OCI-LY7 (cell line): Measurements from ENCODE around the gene PPP4R1. TPM values are rescaled to one million over a fixed set of nuclear protein-coding genes. Genes with fewer than 3 reads are reported as not detected.

Experiments
- BruUV-seq: library from RNA; stranded (reverse); fragments of 400-500 nt; replicated peaks from 2 replicates; lab custom pipeline; 2021; lab: Mats Ljungman, UMichigan
- CTCF ChIA-PET: fragments of 300-600 bp; sonication (Branson Sonifier 250); formaldehyde crosslinking; loops from one replicate; lab custom pipeline; 2022; ENCODE audit warnings: antibody characterized with exemption; ENCODE audit not compliant: unreplicated experiment; lab: Charles Lee
- POLR2A ChIA-PET: fragments of 300-600 bp; sonication (Branson Sonifier 250); formaldehyde crosslinking; loops from one replicate; lab custom pipeline; 2022; ENCODE audit warnings: antibody characterized with exemption; lab: Charles Lee
- DNase-seq: peaks from one replicate; pipeline ENCODE4 v3.0.0-alpha.2; 2015; ENCODE audit warnings: low spot score
- H2AFZ ChIP-seq: fragments of 200-600 bp; sonication (generic), shearing (Covaris generic); 2 replicates; pipeline ENCODE4 v1.6.1; 2014; ENCODE audit warnings: mild to moderate bottlenecking, antibody characterized with exemption, low read length, moderate library complexity
- H3K27ac ChIP-seq: fragments of 200-600 bp; sonication (generic); 2 replicates; pipeline ENCODE4 v1.5.1; 2014; ENCODE audit warnings: mixed run types, low read depth, mild to moderate bottlenecking, moderate library complexity, low read length, inconsistent platforms; ENCODE audit not compliant: poor library complexity, severe bottlenecking
- H3K36me3 ChIP-seq: fragments of 200-600 bp; sonication (generic); 2 replicates; pipeline ENCODE4 v1.6.1; 2014; ENCODE audit warnings: mild to moderate bottlenecking, antibody characterized with exemption, low read length, moderate library complexity, mixed read lengths; ENCODE audit not compliant: insufficient read depth
- H3K4me1 ChIP-seq: fragments of 200-600 bp; sonication (generic); 2 replicates; pipeline ENCODE4 v1.5.1; 2014; ENCODE audit warnings: mild to moderate bottlenecking, low read length; ENCODE audit not compliant: insufficient read depth, poor library complexity, severe bottlenecking
- H3K4me2 ChIP-seq: fragments of 200-600 bp; sonication (generic); 2 replicates; pipeline ENCODE4 v1.6.1; 2014; ENCODE audit warnings: mild to moderate bottlenecking, low read length
- H3K4me3 ChIP-seq: fragments of 200-600 bp; sonication (generic); 2 replicates; pipeline ENCODE4 v1.5.1; 2014; ENCODE audit warnings: mild to moderate bottlenecking, low read depth, low read length; ENCODE audit not compliant: poor library complexity, severe bottlenecking
- H3K79me2 ChIP-seq: fragments of 200-600 bp; sonication (generic); 2 replicates; pipeline ENCODE4 v1.6.1; 2016; ENCODE audit warnings: low read depth, mild to moderate bottlenecking, low read length, moderate library complexity, mixed read lengths; ENCODE audit not compliant: insufficient read depth
- H3K9me2 ChIP-seq: fragments of 200-600 bp; sonication (generic); 2 replicates; pipeline ENCODE4 v1.6.1; 2016; ENCODE audit warnings: mild to moderate bottlenecking, low read length, mixed read lengths; ENCODE audit not compliant: insufficient read depth
- H3K9me3 ChIP-seq: fragments of 200-600 bp; sonication (generic); 2 replicates; pipeline ENCODE4 v1.6.1; 2014; ENCODE audit warnings: mild to moderate bottlenecking, mixed run types, low read length, mixed read lengths
- H4K20me1 ChIP-seq: fragments of 200-600 bp; sonication (generic); 2 replicates; pipeline ENCODE4 v1.6.1; 2014; ENCODE audit warnings: mild to moderate bottlenecking, antibody characterized with exemption, low read length, moderate library complexity, mixed read lengths; ENCODE audit not compliant: insufficient read depth
- CTCF ChIP-seq: fragments of 200-600 bp; sonication (generic); conservative IDR thresholded peaks from 2 replicates; pipeline ENCODE4 v1.5.1; 2014; ENCODE audit warnings: mild to moderate bottlenecking, antibody characterized with exemption, low read length, moderate library complexity, mixed read lengths
- EZH2phosphoT487 ChIP-seq: fragments of 200-600 bp; sonication (generic); IDR thresholded peaks from 2 replicates; pipeline ENCODE4 v1.6.1; 2018; ENCODE audit warnings: low read depth, borderline replicate concordance, mild to moderate bottlenecking, mixed run types, antibody characterized with exemption, low read length, moderate library complexity, mixed read lengths
- intact Hi-C: fragments of 100-400 bp; cut with micrococcal nuclease; formaldehyde crosslinking; loops from one replicate; pipeline ENCODE4 v1.10.0; 2022; ENCODE audit not compliant: unreplicated experiment
- total RNA-seq, 2 experiments: library from RNA; depleted of rRNA in 1 of 2; stranded (reverse); fragments of >200 nt in 1 of 2; shearing (Covaris generic) in 1 of 2; gene quantifications; 2 replicates each; pipeline ENCODE4 v1.2.3, GENCODE V29; 2014 to 2022

The PPP4R1 gene
- total RNA-seq, 2 experiments from 2014 or later = 64.9 to 72.4 TPM

GRCh38 chr18:9522952-9523351 lies 91.4 kb downstream of the PPP4R1 start:
- Histone ChIP-seq H3K9me2 (no peaks in the 10 kb centered on the region), H3K4me1 (no peaks in the 10 kb centered on the region), H3K4me3 (no peak overlapping the region), H3K4me2 (no peak overlapping the region), H3K79me2 (peaks cover 28% of the 10 kb centered on the region), H3K27ac (no peak overlapping the region), H2AFZ (no peak overlapping the region), H3K36me3 (peaks cover 95% of the 10 kb centered on the region), H4K20me1 (peaks cover 4% of the 10 kb centered on the region; the same call in 1 of the 2 replicates), H3K9me3 (no peaks in the 10 kb centered on the region)
- DNase-seq = no peak
- TF ChIP-seq CTCF (no peak), EZH2phosphoT487 (no peak)
- intact Hi-C loops = no loop called here
- ChIA-PET CTCF (no interaction called here), POLR2A (interaction anchor here (0.6 to 1.0 kb wide), 2 partner anchors 11 to 46 kb away, joined by 4 read pairs; no protein-coding TSS in a partner anchor)
- no TSS peak for BruUV-seq

DNA sequence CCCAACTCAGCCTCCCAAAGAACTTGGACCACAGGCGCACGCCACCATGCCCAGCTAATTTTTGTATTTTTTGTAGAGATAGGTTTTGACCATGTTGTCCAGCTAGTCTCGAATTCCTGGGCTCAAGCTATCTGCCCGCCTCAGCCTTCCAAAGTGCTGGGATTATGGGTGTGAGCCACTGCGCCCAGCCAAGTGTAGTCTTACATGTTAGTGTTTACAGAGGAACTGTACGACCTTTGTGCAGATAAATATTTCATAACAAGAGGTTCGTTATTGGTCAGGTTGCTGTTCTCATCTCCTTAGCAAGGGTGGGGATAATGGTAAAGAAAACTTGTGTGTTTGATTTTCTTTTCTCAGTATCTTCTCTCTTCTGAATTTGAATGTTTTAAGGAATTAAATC lies 92.6 kb downstream of the PPP4R1 start:
- no peaks in the 10 kb centered on the region for H3K4me1 ChIP-seq
- H3K9me2 ChIP-seq = no peaks in the 10 kb centered on the region
- H4K20me1 ChIP-seq = peaks cover 4% of the 10 kb centered on the region; the same call in 1 of the 2 replicates
- peaks cover 33% of the 10 kb centered on the region for H3K79me2 ChIP-seq
- POLR2A ChIA-PET = interaction anchor here (0.6 to 1.0 kb wide), 4 partner anchors 11 to 170 kb away, joined by 3 to 5 read pairs (median 3); no protein-coding TSS in a partner anchor
- H3K27ac ChIP-seq = no peak overlapping the region
- intact Hi-C loops = no loop called here
- BruUV-seq = no TSS peak
- no peak overlapping the region for H3K4me2 ChIP-seq
- TF ChIP-seq CTCF = no peak
- TF ChIP-seq EZH2phosphoT487 = no peak
- no peak for DNase-seq
- H3K4me3 ChIP-seq = no peak overlapping the region
- no peaks in the 10 kb centered on the region for H3K9me3 ChIP-seq
- peaks cover 95% of the 10 kb centered on the region for H3K36me3 ChIP-seq
- H2AFZ ChIP-seq = no peak overlapping the region
- CTCF ChIA-PET = no interaction called here

- Histone ChIP-seq H3K4me2 (no peak overlapping the region), H2AFZ (no peak overlapping the region), H3K4me3 (no peak overlapping the region), H3K27ac (no peak overlapping the region), H4K20me1 (peaks cover 8% of the 10 kb centered on the region; the same call in 1 of the 2 replicates), H3K9me2 (no peaks in the 10 kb centered on the region), H3K36me3 (peaks cover 93% of the 10 kb centered on the region), H3K9me3 (no peaks in the 10 kb centered on the region), H3K4me1 (no peaks in the 10 kb centered on the region), H3K79me2 (peaks cover 42% of the 10 kb centered on the region)
- intact Hi-C loops = no loop called here
- ChIA-PET POLR2A (interaction anchor here (0.7 to 1.0 kb wide), 5 partner anchors 8 to 59 kb away, joined by 3 to 4 read pairs (median 3); no protein-coding TSS in a partner anchor), CTCF (no interaction called here)
- TF ChIP-seq EZH2phosphoT487 = no peak
- no peak for TF ChIP-seq CTCF
- no TSS peak for BruUV-seq
- DNase-seq = no peak
Observed at GRCh38 chr18:9520666-9521065, 93.7 kb downstream of the PPP4R1 start.
